ENCODE measurements around the gene ADAMTS17. TPM values are rescaled to one million over a fixed set of nuclear protein-coding genes. Genes with fewer than 3 reads are reported as not detected.

ADAMTS17 gene
- total RNA-seq, 1 donor from 2014 or later, result 0.47 TPM

DNA sequence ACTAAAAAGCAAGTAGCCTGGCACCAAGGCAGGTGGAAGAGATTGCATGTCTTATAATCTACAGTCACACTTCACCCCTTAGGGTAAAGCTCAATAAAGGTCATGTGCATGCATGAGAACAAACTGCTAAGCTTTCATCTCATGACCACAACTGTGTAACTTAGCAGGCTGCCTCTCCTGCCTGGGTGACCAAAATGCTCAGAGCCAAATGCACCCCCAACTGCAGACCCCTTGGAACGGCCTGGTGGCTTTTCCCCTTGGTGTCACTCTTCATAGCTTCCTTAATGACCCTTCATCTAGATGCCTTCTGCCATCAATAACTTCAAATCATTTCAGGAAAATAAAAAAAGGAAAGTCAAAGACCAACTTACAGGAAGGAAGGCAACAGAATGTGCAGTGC, 88.1 kb downstream of the ADAMTS17 start:
- Mint-ChIP-seq H3K27me3 (no peaks in the 10 kb centered on the region), H3K36me3 (ENCODE audit: low read depth) (no peaks in the 10 kb centered on the region), H3K9me3 (no peaks in the 10 kb centered on the region), H3K27ac (no peak overlapping the region), H3K4me1 (no peaks in the 10 kb centered on the region), H3K4me3 (no peak overlapping the region)
- intact Hi-C loops (cut with micrococcal nuclease), result no loop called here
- DNase-seq, result no peak

GRCh38 chr15:100252779-100253417, 88.9 kb downstream of the ADAMTS17 start:
- no peaks in the 10 kb centered on the region for H3K9me3 Mint-ChIP-seq
- no peak for DNase-seq
- no peaks in the 10 kb centered on the region for H3K4me1 Mint-ChIP-seq
- no peak overlapping the region for H3K4me3 Mint-ChIP-seq
- intact Hi-C loops (cut with micrococcal nuclease), result no loop called here
- H3K27me3 Mint-ChIP-seq, result no peaks in the 10 kb centered on the region
- H3K36me3 Mint-ChIP-seq (ENCODE audit: low read depth), result no peaks in the 10 kb centered on the region
- no peak overlapping the region for H3K27ac Mint-ChIP-seq

GRCh38 chr15:100252359-100252758, 89.4 kb downstream of the ADAMTS17 start:
- Mint-ChIP-seq H3K36me3 (ENCODE audit: low read depth) (no peaks in the 10 kb centered on the region), H3K4me3 (no peak overlapping the region), H3K27ac (no peak overlapping the region), H3K4me1 (no peaks in the 10 kb centered on the region), H3K9me3 (no peaks in the 10 kb centered on the region), H3K27me3 (no peaks in the 10 kb centered on the region)
- DNase-seq, result no peak
- intact Hi-C loops (cut with micrococcal nuclease), result no loop called here

GRCh38 chr15:100250176-100250800, 91.5 kb downstream of the ADAMTS17 start:
- no peaks in the 10 kb centered on the region for H3K4me1 Mint-ChIP-seq
- DNase-seq, result no peak
- intact Hi-C loops (cut with micrococcal nuclease), result no loop called here
- no peaks in the 10 kb centered on the region for H3K9me3 Mint-ChIP-seq
- H3K36me3 Mint-ChIP-seq (ENCODE audit: low read depth), result no peaks in the 10 kb centered on the region
- H3K4me3 Mint-ChIP-seq, result no peak overlapping the region
- no peak overlapping the region for H3K27ac Mint-ChIP-seq
- no peaks in the 10 kb centered on the region for H3K27me3 Mint-ChIP-seq

- H3K4me1 Mint-ChIP-seq, result no peaks in the 10 kb centered on the region
- H3K9me3 Mint-ChIP-seq, result no peaks in the 10 kb centered on the region
- H3K4me3 Mint-ChIP-seq, result no peak overlapping the region
- H3K36me3 Mint-ChIP-seq (ENCODE audit: low read depth), result no peaks in the 10 kb centered on the region
- H3K27me3 Mint-ChIP-seq, result no peaks in the 10 kb centered on the region
- no peak for DNase-seq
- H3K27ac Mint-ChIP-seq, result no peak overlapping the region
- intact Hi-C loops (cut with micrococcal nuclease), result no loop called here
These were observed 92.5 kb downstream of the ADAMTS17 start for GRCh38 chr15:100249096-100249815.

DNA sequence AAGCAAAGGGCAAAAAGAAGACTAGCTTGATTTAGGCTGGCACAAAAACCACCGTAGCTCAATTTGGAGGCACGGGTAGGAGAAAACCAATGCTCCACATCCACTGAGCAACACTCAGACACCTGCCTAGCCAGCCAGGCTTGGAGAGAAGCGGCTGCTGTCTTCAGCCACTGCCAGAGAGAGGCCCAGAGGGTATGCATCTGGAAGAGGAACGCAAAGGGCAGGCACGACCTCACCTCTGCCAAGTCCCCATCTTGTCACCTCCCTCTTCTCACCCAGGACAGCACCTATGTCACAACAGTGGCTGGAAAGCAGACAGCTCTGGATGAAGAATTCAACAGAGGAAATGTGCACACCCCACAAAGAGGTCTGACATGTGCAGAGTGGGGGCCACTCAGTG, 93.5 kb downstream of the ADAMTS17 start:
- Mint-ChIP-seq H3K4me3 (no peak overlapping the region), H3K36me3 (ENCODE audit: low read depth) (no peaks in the 10 kb centered on the region), H3K4me1 (no peaks in the 10 kb centered on the region), H3K27ac (no peak overlapping the region), H3K9me3 (no peaks in the 10 kb centered on the region), H3K27me3 (no peaks in the 10 kb centered on the region)
- no peak for DNase-seq
- intact Hi-C loops (cut with micrococcal nuclease), result no loop called here

GRCh38 chr15:100247228-100248225, 94.2 kb downstream of the ADAMTS17 start:
- no peak overlapping the region for H3K27ac Mint-ChIP-seq
- H3K36me3 Mint-ChIP-seq (ENCODE audit: low read depth), result no peaks in the 10 kb centered on the region
- DNase-seq, result no peak
- H3K4me3 Mint-ChIP-seq, result no peak overlapping the region
- intact Hi-C loops (cut with micrococcal nuclease), result no loop called here
- no peaks in the 10 kb centered on the region for H3K4me1 Mint-ChIP-seq
- H3K27me3 Mint-ChIP-seq, result no peaks in the 10 kb centered on the region
- no peaks in the 10 kb centered on the region for H3K9me3 Mint-ChIP-seq

DNA sequence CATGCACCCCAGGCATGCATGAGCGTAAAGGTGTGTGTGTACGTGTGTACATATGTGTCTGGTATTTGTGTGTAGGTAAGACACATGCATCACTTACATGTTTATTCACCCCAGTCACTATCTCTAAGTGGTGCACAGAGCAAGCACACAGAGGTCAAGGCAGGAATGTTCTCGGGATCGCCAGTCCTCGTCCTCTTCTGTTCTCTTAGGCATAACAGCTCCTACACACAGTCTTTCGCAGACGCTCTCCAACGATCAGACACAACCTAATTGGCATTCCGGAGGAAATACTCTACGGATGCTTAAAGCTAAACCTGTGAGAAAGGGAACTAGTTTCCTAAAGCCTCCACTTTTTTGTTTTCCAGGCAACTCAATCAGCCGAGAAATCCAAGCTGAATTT, 95.9 kb downstream of the ADAMTS17 start:
- H3K4me3 Mint-ChIP-seq, result no peak overlapping the region
- intact Hi-C loops (cut with micrococcal nuclease), result no loop called here
- DNase-seq, result no peak

GRCh38 chr15:100245487-100245820, 96.3 kb downstream of the ADAMTS17 start:
- Mint-ChIP-seq H3K27me3 (no peaks in the 10 kb centered on the region), H3K27ac (no peak overlapping the region), H3K9me3 (no peaks in the 10 kb centered on the region), H3K4me3 (no peak overlapping the region), H3K4me1 (no peaks in the 10 kb centered on the region), H3K36me3 (ENCODE audit: low read depth) (no peaks in the 10 kb centered on the region)
- DNase-seq, result no peak
- intact Hi-C loops (cut with micrococcal nuclease), result no loop called here

More for the DNA sequence above, 95.9 kb downstream of the ADAMTS17 start:
- Mint-ChIP-seq H3K27me3 (no peaks in the 10 kb centered on the region), H3K27ac (no peak overlapping the region), H3K36me3 (ENCODE audit: low read depth) (no peaks in the 10 kb centered on the region), H3K9me3 (no peaks in the 10 kb centered on the region), H3K4me1 (no peaks in the 10 kb centered on the region)

DNA sequence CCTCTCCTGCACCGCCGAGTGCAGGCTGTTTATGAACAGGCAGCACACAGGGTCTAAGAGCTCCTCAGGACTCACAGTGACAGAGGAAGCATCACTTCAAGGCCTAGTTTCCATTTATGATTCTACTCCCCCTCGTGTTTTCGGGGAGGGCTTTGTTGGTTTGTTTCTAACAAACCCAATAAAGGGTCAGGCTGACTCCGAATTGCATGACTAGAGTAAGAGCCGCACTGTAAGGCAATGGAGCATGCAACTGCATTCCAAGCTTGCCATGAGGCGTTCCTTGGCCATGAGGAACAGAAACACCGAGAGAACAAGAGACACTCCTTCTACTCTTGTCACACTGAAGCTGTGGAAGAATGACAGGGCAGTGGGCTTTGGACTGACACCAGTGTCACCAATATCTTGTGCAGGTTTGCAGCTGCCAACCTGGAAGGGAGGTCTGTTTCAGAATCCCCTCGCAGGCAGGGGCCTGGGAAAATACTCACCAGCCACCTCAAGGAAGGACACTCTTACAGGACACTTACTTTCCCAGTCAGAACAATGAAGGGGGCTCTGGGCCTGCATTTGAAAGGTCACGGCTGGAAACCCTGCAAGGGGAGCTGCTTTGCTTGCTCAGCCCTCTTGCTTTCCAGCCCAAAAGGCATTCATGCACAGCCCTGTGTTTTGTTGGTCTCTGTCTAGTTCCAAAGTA, 96.8 kb downstream of the ADAMTS17 start:
- intact Hi-C loops (cut with micrococcal nuclease), result no loop called here
- no peaks in the 10 kb centered on the region for H3K27me3 Mint-ChIP-seq
- H3K4me3 Mint-ChIP-seq, result no peak overlapping the region
- H3K27ac Mint-ChIP-seq, result no peak overlapping the region
- no peaks in the 10 kb centered on the region for H3K4me1 Mint-ChIP-seq
- H3K36me3 Mint-ChIP-seq (ENCODE audit: low read depth), result no peaks in the 10 kb centered on the region
- DNase-seq, result no peak
- H3K9me3 Mint-ChIP-seq, result no peaks in the 10 kb centered on the region

DNA sequence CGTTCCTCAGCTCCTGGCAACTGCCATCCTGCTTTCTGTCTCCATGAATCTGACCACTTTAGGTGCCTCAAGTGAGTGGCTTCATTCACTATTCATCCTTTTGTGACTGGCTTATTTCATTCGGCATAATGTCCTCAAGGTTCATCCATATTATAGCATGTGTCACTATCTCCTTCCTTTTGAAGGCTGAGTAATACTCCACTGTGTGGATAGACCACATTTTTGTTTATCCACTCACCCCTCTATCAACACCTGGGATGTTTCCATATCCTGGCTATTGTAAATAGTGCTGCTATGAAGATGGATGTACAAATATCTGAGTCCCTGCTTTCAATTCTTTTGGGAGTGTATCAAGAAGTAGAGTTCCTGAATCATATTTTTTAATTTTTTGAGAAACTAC, 98.8 kb downstream of the ADAMTS17 start:
- intact Hi-C loops (cut with micrococcal nuclease), result no loop called here
- H3K4me1 Mint-ChIP-seq, result no peaks in the 10 kb centered on the region
- H3K9me3 Mint-ChIP-seq, result no peaks in the 10 kb centered on the region
- no peak overlapping the region for H3K4me3 Mint-ChIP-seq
- DNase-seq, result no peak
- H3K27me3 Mint-ChIP-seq, result no peaks in the 10 kb centered on the region
- H3K27ac Mint-ChIP-seq, result no peak overlapping the region
- no peaks in the 10 kb centered on the region for H3K36me3 Mint-ChIP-seq (ENCODE audit: low read depth)

DNA sequence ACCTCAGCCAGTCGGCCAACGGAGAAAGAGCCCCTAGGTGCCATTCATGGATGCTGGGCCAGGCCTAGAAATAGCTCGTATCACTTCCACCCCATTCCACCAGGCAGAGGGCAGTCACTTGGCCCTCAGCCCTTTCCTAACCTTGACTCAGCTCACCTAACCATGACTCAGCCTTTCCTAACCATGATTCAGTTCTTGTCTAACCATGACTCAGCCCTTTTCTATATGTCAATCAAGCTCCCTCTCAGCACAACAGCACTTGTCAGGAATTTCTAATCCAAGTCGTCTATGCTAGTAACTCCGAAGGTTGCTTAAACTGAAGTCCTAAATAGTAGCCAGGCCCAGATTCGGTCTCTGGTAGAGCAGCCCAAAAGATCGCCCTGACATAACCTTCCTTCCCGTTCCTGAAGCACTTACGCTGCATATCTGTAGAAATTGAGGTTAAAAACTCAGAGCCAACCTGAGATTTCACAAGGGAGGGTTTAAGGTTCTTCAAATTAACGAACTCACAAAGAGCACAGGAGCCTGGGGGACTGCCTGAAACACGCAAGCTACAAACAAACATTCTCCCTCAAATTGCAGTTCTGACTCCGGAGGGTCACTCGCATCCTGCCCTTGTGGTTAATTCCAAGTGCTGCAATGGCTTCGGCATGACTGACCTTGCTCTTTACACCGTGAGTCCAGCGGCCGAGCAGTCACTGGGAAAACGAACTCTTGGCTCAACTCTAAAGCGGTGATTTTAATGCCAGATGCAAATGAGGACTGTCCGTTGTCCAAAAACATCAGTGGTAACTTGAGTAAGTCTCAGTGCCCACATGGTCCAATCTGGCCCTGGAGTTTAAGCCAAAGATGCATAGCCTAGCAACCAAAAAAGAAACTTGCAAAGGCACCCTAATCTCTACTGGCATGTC, 99.9 kb downstream of the ADAMTS17 start:
- Mint-ChIP-seq H3K4me3 (no peak overlapping the region), H3K9me3 (no peaks in the 10 kb centered on the region), H3K27ac (no peak overlapping the region), H3K4me1 (no peaks in the 10 kb centered on the region), H3K36me3 (ENCODE audit: low read depth) (no peaks in the 10 kb centered on the region), H3K27me3 (no peaks in the 10 kb centered on the region)
- intact Hi-C loops (cut with micrococcal nuclease), result no loop called here
- no peak for DNase-seq

All from activated CD4-positive, alpha-beta T cell treated with anti-CD3 and anti-CD28 coated beads, Interleukin-2, amount 10 ng/mL, durations not matched to agents 24 days and 14 days (primary cell).